ENCODE results near the gene CHPF.

DNA sequence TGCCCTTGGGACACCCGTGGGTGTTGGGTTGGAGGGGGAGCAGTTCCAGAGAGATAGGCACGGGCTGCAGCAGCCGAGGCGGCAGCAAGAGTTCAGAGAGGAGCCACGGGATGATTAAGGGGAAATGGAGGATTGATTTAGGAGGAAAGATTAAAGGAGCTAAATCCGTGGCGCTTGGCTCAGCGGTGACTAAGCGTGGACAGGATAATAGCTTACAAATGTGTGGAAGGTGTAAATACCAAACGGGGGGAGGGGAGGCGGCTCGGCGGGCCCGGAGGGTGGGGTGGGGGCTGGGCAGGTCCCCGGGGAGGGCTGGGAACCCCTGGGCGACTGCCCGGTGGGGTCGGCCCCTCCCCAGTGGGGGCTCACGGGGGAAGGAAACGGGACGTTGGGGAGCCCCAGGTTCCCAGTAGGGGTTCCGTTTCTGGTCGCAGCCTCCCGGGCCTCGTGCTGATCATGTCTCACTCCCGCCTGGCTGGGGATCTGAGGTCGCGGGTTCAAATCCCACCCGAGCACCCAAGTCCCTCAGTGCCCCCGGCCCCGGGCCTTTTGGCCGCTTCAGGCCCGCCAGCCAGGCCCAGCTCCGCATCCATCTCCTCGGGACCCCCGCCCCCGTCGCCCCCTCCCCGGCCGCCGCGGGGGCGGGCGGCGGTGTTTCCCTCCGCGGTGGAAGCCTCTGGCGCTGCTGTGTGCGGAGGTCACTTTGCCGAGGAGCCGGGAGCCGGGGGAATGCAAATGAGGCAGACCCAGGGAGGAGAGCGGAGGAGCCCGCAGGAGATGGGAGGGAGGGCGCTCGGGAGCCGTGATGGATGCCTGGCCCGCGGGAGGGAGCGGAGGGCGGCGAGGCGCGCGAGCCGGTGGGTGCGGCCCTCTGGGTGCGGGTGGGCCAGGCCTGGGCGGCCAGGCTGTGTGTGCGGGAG is 21.2 kb downstream of the CHPF start:
- TF ChIP-seq POLR2A (IDR thresholded peaks at IDR 0.05; ENCODE audit: low read length) (no peak), GATA1 (IDR thresholded peaks at IDR 0.05; ENCODE audit: low read depth, low read length) (no peak)

All from erythroblast (primary cell).